Endodermal cell (in vitro differentiated cells): ENCODE measurements around the gene TTLL11. TPM values are rescaled to one million over a fixed set of nuclear protein-coding genes. Genes with fewer than 3 reads are reported as not detected.

Experiments used
- DNase-seq: peaks from one replicate; pipeline ENCODE4 v3.0.0-alpha.2; 2017
- H3K27ac ChIP-seq: 2 replicates; pipeline ENCODE4 v1.5.1; 2013; ENCODE audit warnings: mild to moderate bottlenecking, low read depth, low read length, moderate library complexity
- H3K27me3 ChIP-seq: 2 replicates; pipeline ENCODE4 v1.6.1; 2013; ENCODE audit warnings: mild to moderate bottlenecking, low read length, moderate library complexity; ENCODE audit not compliant: insufficient read depth, control insufficient read depth, poor library complexity, severe bottlenecking
- H3K36me3 ChIP-seq: 2 replicates; pipeline ENCODE4 v1.7.0; 2013; ENCODE audit warnings: mild to moderate bottlenecking, low read length, moderate library complexity; ENCODE audit not compliant: control insufficient read depth, insufficient read depth
- H3K4me1 ChIP-seq: one replicate; pipeline ENCODE4 v1.7.0; 2013; ENCODE audit warnings: low read length; ENCODE audit not compliant: control insufficient read depth, insufficient read depth
- H3K4me3 ChIP-seq: 2 replicates; pipeline ENCODE4 v1.5.1; 2013; ENCODE audit warnings: mild to moderate bottlenecking, low read length, moderate library complexity
- H3K9ac ChIP-seq: 2 replicates; pipeline ENCODE4 v1.6.1; 2013; ENCODE audit warnings: mild to moderate bottlenecking, low read length, moderate library complexity; ENCODE audit not compliant: poor library complexity, severe bottlenecking; ENCODE audit errors: extremely low read depth
- H3K9me3 ChIP-seq: 2 replicates; pipeline ENCODE4 v1.6.1; 2013; ENCODE audit warnings: mild to moderate bottlenecking, low read length, moderate library complexity; ENCODE audit not compliant: control insufficient read depth
- H3K27ac Mint-ChIP-seq: 2 replicates; pipeline ENCODE4 v1.8.0; 2020; ENCODE audit warnings: mixed read lengths
- H3K27me3 Mint-ChIP-seq: 2 replicates; pipeline ENCODE4 v1.8.0; 2021; ENCODE audit warnings: mild to moderate bottlenecking, mixed read lengths; ENCODE audit not compliant: insufficient read depth
- H3K36me3 Mint-ChIP-seq: 2 replicates; pipeline ENCODE4 v1.8.0; 2020; ENCODE audit warnings: low read depth, mixed read lengths
- H3K4me1 Mint-ChIP-seq: 2 replicates; pipeline ENCODE4 v1.8.0; 2020; ENCODE audit warnings: mixed read lengths
- H3K4me3 Mint-ChIP-seq: 2 replicates; pipeline ENCODE4 v1.8.0; 2020; ENCODE audit warnings: mild to moderate bottlenecking, moderate library complexity, mixed read lengths
- H3K9me3 Mint-ChIP-seq: 2 replicates; pipeline ENCODE4 v1.8.0; 2020; ENCODE audit warnings: mild to moderate bottlenecking, mixed read lengths
- WGBS, 2 experiments: methylation state at CpG; one replicate each; pipeline versions ENCODE4 v1.1.5 to v1.1.7; 2013; ENCODE audit warnings: missing lambda C conversion rate in 2 of 2, mixed read lengths in 1 of 2; ENCODE audit not compliant: insufficient coverage in 1 of 2, insufficient read length in 1 of 2; 5-methylcytosine and 5-hydroxymethylcytosine counted together
- total RNA-seq, 2 donors: library from RNA; stranded (reverse); fragmentation: NEBNext Ultra II Directional in 1 of 2; extraction: Animal tissue kit (Norgen Biotek cat#: 25700) in 1 of 2; gene quantifications; 2 replicates in 1 of 2; 3 replicates in 1 of 2; pipeline ENCODE4 v1.2.1, GENCODE V29; 2021
- TF ChIP-seq, protein P1 (sequence below): fragments of 200-600 bp; sonication (generic); conservative IDR thresholded peaks from 2 replicates; pipeline ENCODE4 v1.5.0; 2021; ENCODE audit warnings: antibody characterized with exemption, mild to moderate bottlenecking

TTLL11 gene
- total RNA-seq, 2 donors from 2014 or later: 0.68 TPM; not detected in 1

DNA sequence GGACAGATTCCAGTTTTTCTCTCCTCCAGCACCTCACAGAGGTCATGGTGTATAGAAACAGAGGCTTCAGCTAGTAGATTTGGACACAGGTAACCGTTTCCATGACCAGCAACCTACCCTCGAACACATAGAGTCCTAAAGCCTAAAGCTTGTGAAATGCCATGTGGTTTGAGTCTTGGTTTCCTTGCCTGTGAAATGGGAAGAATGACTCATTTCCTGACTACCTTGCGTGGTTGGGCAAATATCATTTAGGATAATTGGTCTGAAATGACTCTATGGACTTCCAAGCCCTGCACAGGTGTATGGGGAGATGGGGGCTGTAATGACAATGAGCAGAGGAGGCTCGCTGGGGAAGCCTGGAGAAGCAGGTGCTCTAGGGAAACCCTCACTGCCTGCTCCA lies 134.6 kb downstream of the TTLL11 start:
- no peaks in the 10 kb centered on the region for H3K9me3 Mint-ChIP-seq
- H3K36me3 ChIP-seq: no peaks in the 10 kb centered on the region
- TF ChIP-seq, protein P1, sequence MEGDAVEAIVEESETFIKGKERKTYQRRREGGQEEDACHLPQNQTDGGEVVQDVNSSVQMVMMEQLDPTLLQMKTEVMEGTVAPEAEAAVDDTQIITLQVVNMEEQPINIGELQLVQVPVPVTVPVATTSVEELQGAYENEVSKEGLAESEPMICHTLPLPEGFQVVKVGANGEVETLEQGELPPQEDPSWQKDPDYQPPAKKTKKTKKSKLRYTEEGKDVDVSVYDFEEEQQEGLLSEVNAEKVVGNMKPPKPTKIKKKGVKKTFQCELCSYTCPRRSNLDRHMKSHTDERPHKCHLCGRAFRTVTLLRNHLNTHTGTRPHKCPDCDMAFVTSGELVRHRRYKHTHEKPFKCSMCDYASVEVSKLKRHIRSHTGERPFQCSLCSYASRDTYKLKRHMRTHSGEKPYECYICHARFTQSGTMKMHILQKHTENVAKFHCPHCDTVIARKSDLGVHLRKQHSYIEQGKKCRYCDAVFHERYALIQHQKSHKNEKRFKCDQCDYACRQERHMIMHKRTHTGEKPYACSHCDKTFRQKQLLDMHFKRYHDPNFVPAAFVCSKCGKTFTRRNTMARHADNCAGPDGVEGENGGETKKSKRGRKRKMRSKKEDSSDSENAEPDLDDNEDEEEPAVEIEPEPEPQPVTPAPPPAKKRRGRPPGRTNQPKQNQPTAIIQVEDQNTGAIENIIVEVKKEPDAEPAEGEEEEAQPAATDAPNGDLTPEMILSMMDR: no peak
- no peak overlapping the region for H3K4me3 ChIP-seq
- no peaks in the 10 kb centered on the region for H3K36me3 Mint-ChIP-seq
- DNase-seq: no peak
- no peak overlapping the region for H3K27ac ChIP-seq
- H3K4me3 Mint-ChIP-seq: no peak overlapping the region
- H3K27me3 Mint-ChIP-seq: peaks cover 15% of the 10 kb centered on the region
- no peak overlapping the region for H3K9ac ChIP-seq
- H3K9me3 ChIP-seq: no peaks in the 10 kb centered on the region
- H3K27ac Mint-ChIP-seq: no peak overlapping the region
- WGBS, 2 experiments: 88 to 94% methylated on average over 2 to 4 of the region's 4 CpGs
- H3K4me1 Mint-ChIP-seq: no peaks in the 10 kb centered on the region
- H3K27me3 ChIP-seq: no peaks in the 10 kb centered on the region
- H3K4me1 ChIP-seq: no peaks in the 10 kb centered on the region

DNA sequence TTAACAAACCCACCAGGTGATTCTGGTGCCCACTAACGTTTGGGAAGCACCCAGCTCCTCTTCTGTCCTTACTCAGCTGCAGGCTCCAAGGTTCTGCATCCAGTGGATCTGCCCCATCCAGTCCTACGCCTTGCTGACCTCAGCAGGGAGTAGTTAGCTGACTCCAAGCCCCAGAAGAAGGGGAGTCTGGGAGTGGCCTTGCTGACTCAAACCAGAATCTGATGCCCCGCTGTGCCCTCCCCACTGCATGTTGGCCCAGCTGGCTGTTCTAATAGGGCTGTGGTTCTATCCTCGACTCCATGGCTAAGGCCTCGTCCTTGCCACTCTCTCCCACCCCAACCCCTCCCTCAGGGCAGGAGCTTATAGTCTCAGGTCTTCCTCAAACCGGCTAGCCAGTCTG lies 136.3 kb downstream of the TTLL11 start:
- no peak overlapping the region for H3K9ac ChIP-seq
- no peaks in the 10 kb centered on the region for H3K36me3 ChIP-seq
- 80 to 83% methylated on average over 5 to 6 of the region's 6 CpGs for whole genome bisulfite sequencing, 2 experiments
- Mint-ChIP-seq H3K36me3 (no peaks in the 10 kb centered on the region), H3K27me3 (peaks cover 12% of the 10 kb centered on the region), H3K4me3 (no peak overlapping the region), H3K9me3 (no peaks in the 10 kb centered on the region), H3K4me1 (no peaks in the 10 kb centered on the region), H3K27ac (no peak overlapping the region)
- no peaks in the 10 kb centered on the region for H3K9me3 ChIP-seq
- TF ChIP-seq, protein P1: no peak
- DNase-seq: no peak
- no peak overlapping the region for H3K4me3 ChIP-seq
- no peaks in the 10 kb centered on the region for H3K27me3 ChIP-seq
- H3K4me1 ChIP-seq: no peaks in the 10 kb centered on the region
- no peak overlapping the region for H3K27ac ChIP-seq

DNA sequence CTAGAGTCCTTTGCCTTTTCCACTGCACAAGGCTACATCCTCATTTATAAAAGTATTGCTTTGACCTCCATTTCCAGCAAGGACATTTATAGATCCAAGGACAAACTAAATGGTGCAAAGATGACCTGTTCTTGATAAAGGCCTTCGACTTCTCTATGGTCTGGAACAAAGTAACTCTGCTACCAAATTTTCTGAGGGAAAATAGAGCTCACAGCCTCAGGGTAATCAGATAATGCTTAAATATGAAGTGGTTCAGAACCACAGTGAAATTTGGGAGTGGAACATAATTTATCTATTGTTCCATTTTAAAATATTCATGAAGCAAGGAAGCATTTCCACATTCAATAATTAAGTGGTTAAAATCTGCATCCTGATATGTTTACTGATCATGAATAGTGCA lies 137.5 kb downstream of the TTLL11 start:
- no peak overlapping the region for H3K9ac ChIP-seq
- Mint-ChIP-seq H3K27ac (no peak overlapping the region), H3K9me3 (no peaks in the 10 kb centered on the region), H3K27me3 (peaks cover 9% of the 10 kb centered on the region), H3K4me3 (no peak overlapping the region), H3K4me1 (no peaks in the 10 kb centered on the region), H3K36me3 (no peaks in the 10 kb centered on the region)
- no peak overlapping the region for H3K4me3 ChIP-seq
- TF ChIP-seq, protein P1: no peak
- WGBS, 2 experiments: 78 to 91% methylated on average over 1 of the region's 1 CpG
- no peaks in the 10 kb centered on the region for H3K9me3 ChIP-seq
- no peaks in the 10 kb centered on the region for H3K36me3 ChIP-seq
- no peak overlapping the region for H3K27ac ChIP-seq
- no peaks in the 10 kb centered on the region for H3K27me3 ChIP-seq
- H3K4me1 ChIP-seq: no peaks in the 10 kb centered on the region
- DNase-seq: no peak
